Measurements from ENCODE around the gene PLP1. TPM values are rescaled to one million over a fixed set of nuclear protein-coding genes. Genes with fewer than 3 reads are reported as not detected.
"Not testable (repeated sequence)": the region's sequence is repeated elsewhere in the genome, so short reads cannot be mapped to it uniquely, and the experiment has no call there.

Gene PLP1
- total and polyA plus RNA-seq, 2 of the 8 experiments (the other 6 are each of a cell fraction or from before 2014, with no cell fraction given), result 49.2 to 218 TPM

GRCh38 chrX:103818842-103819619, 42.4 kb downstream of the PLP1 start (continued):
- TF ChIP-seq CREB1 (IDR thresholded peaks at IDR 0.05) (no peak), TEAD4 (IDR thresholded peaks at IDR 0.05; ENCODE audit: low read depth, low read length) (no peak), HDAC6 (IDR thresholded peaks at IDR 0.05; ENCODE audit: low read depth, low read length) (no peak), EGR1 (IDR thresholded peaks at IDR 0.05; ENCODE audit: borderline replicate concordance, low read depth, low read length) (no peak)

- H3K27ac ChIP-seq (ENCODE audit: low read depth, low read length); H2BK20ac ChIP-seq (ENCODE audit: low read length); H2AFZ ChIP-seq (ENCODE audit: low read length); H3K4ac ChIP-seq (replicated peaks; ENCODE audit: insufficient read length, low read depth, low read length); POLR2A ChIA-PET (ENCODE audit: partially characterized antibody); H4K8ac ChIP-seq (ENCODE audit: extremely low read depth, insufficient read depth, low read length); H4K91ac ChIP-seq (replicated peaks; ENCODE audit: insufficient read length, low read length); H3K23ac ChIP-seq (ENCODE audit: insufficient read length); H2BK12ac ChIP-seq (ENCODE audit: low read depth, low read length); CTCF ChIA-PET (ENCODE audit: partially characterized antibody); H3K27me3 ChIP-seq (replicated peaks in 1 of 4; ENCODE audit: control insufficient read depth in 3 of 4, extremely low read depth in 1 of 4, insufficient read depth in 3 of 4, low read length in 3 of 4); H3K14ac ChIP-seq (ENCODE audit: insufficient read length); H3K79me1 ChIP-seq (ENCODE audit: low read depth, low read length); FAIRE-seq; H3K23me2 ChIP-seq (ENCODE audit: low read depth, low read length); H3K79me2 ChIP-seq (ENCODE audit: control insufficient read depth in 1 of 2, insufficient read depth in 2 of 2, low read length in 2 of 2); H3K56ac ChIP-seq (replicated peaks; ENCODE audit: insufficient read length, low read depth, low read length); H2BK5ac ChIP-seq (ENCODE audit: low read depth, low read length); H4K5ac ChIP-seq (ENCODE audit: insufficient read length, low read depth, low read length); H4K20me1 ChIP-seq (replicated peaks in 1 of 2; ENCODE audit: control insufficient read depth in 1 of 2, insufficient read depth in 2 of 2, low read length in 2 of 2); H3K9me3 ChIP-seq (ENCODE audit: insufficient read depth in 2 of 2, low read depth in 1 of 2, low read length in 1 of 2); H3K4me3 ChIP-seq (ENCODE audit: extremely low read depth in 1 of 4, insufficient read depth in 2 of 4, low read depth in 3 of 4, low read length in 4 of 4); H3K18ac ChIP-seq (ENCODE audit: extremely low read depth, low read length); H2AK5ac ChIP-seq (ENCODE audit: low read depth, low read length); H3K4me2 ChIP-seq (ENCODE audit: insufficient read depth in 1 of 2, low read depth in 2 of 2, low read length in 2 of 2); DNase-seq (ENCODE audit: low read depth in 1 of 2, low spot score in 2 of 2); H3K4me1 ChIP-seq (replicated peaks in 1 of 4; ENCODE audit: control insufficient read depth in 3 of 4, insufficient read depth in 4 of 4, low read length in 3 of 4); H2BK15ac ChIP-seq (ENCODE audit: low read length); H3K9ac ChIP-seq (replicated peaks in 1 of 4; ENCODE audit: extremely low read depth in 1 of 4, low read depth in 3 of 4, low read length in 3 of 4); H2BK120ac ChIP-seq (replicated peaks; ENCODE audit: low read depth, low read length); H3K36me3 ChIP-seq (ENCODE audit: control insufficient read depth in 2 of 4, insufficient read depth in 4 of 4, low read length in 3 of 4): not testable (repeated sequence)
- 100% methylated on average over 3 of the region's 6 CpGs; no CpG with 5 or more reads in 1 of the 2 experiments for WGBS, 2 experiments (ENCODE audit: extremely low coverage in 1 of 2, insufficient coverage in 1 of 2, insufficient read length in 1 of 2, insufficient replicate concordance in 2 of 2, low coverage in 1 of 2, low lambda C conversion rate in 2 of 2, missing lambda C conversion rate in 1 of 2)
Measured at GRCh38 chrX:103820802-103821201, 44.2 kb downstream of the PLP1 start.
